B cell (primary cell): Measurements from ENCODE around the gene NR3C2. TPM values are rescaled to one million over a fixed set of nuclear protein-coding genes. Genes with fewer than 3 reads are reported as not detected.
A peak's percentile ranks its signal among the peaks of the same experiment; 100 is the strongest.

Source experiments
- ATAC-seq: fragments of 200-7000 bp; cut with Tn5 transposase; one replicate; pipeline ENCODE4 v1.10.0; 2021; ENCODE audit warnings: low read depth, mild to moderate bottlenecking, moderate number of reproducible peaks, moderate library complexity
- CTCF ChIA-PET: fragments of 350-600 bp; sonication (Branson Sonifier 250); formaldehyde crosslinking; loops from one replicate; lab custom pipeline; 2021; ENCODE audit warnings: antibody characterized with exemption, inconsistent platforms; lab: Charles Lee
- POLR2A ChIA-PET: fragments of 350-600 bp; sonication (Branson Sonifier 250); formaldehyde crosslinking; loops from one replicate; lab custom pipeline; 2021; ENCODE audit warnings: antibody characterized with exemption; lab: Charles Lee
- DNase-seq: peaks from one replicate; pipeline ENCODE4 v3.0.0; 2013
- H2AFZ ChIP-seq: 2 replicates; pipeline ENCODE4 v1.6.1; 2012; ENCODE audit warnings: mild to moderate bottlenecking, low read depth, low read length; ENCODE audit not compliant: insufficient read depth, poor library complexity, severe bottlenecking
- H3K27ac ChIP-seq, 2 donors: 1 replicate in 1 of 2; 2 replicates in 1 of 2; pipeline ENCODE4 v1.5.1; 2012 to 2013; ENCODE audit warnings: low read length in 2 of 2, mild to moderate bottlenecking in 2 of 2, moderate library complexity in 1 of 2
- H3K27me3 ChIP-seq, 4 experiments: fragments of 200-600 bp in 1 of 4; sonication (generic) in 1 of 4; replicated peaks in 1 of 4; 1 replicate in 2 of 4; 2 replicates in 2 of 4; pipeline versions ENCODE4 v1.6.1 to v1.7.0; 2013 to 2016; ENCODE audit warnings: low read length in 3 of 4, mild to moderate bottlenecking in 2 of 4, mixed read lengths in 1 of 4, moderate library complexity in 1 of 4; ENCODE audit not compliant: insufficient read depth in 4 of 4, control insufficient read depth in 3 of 4; ENCODE audit errors: control extremely low read depth in 1 of 4
- H3K36me3 ChIP-seq, 2 experiments: replicated peaks in 1 of 2; 1 replicate in 1 of 2; 2 replicates in 1 of 2; pipeline versions ENCODE4 v1.6.1 to v1.7.1; 2013; ENCODE audit warnings: low read length in 1 of 2; ENCODE audit not compliant: insufficient read depth in 2 of 2, control insufficient read depth in 1 of 2; ENCODE audit errors: control extremely low read depth in 1 of 2, extremely low read depth in 1 of 2
- H3K4me1 ChIP-seq, 2 donors: fragments of 200-600 bp in 1 of 2; sonication (generic) in 1 of 2; 1 replicate in 1 of 2; 2 replicates in 1 of 2; pipeline versions ENCODE4 v1.5.1 to v1.6.1; 2013 to 2017; ENCODE audit warnings: low read length in 2 of 2; ENCODE audit not compliant: control insufficient read depth in 2 of 2, insufficient read depth in 2 of 2
- H3K4me2 ChIP-seq: replicated peaks from 2 replicates; pipeline ENCODE3; 2012; ENCODE audit warnings: mild to moderate bottlenecking, low read depth, low read length; ENCODE audit not compliant: poor library complexity, severe bottlenecking
- H3K4me3 ChIP-seq, 5 experiments: fragments of 200-600 bp in 1 of 5; sonication (generic) in 1 of 5; 1 replicate in 3 of 5; 2 replicates in 2 of 5; pipeline versions ENCODE4 v1.5.1 to v1.7.0; 2011 to 2016; ENCODE audit warnings: low read length in 4 of 5, mild to moderate bottlenecking in 4 of 5, low read depth in 2 of 5, control low read depth in 1 of 5, moderate library complexity in 1 of 5; ENCODE audit not compliant: insufficient read depth in 1 of 5; ENCODE audit errors: control extremely low read depth in 1 of 5, extremely low read depth in 1 of 5
- H3K79me2 ChIP-seq: fragments of 200-600 bp; sonication (generic); one replicate; pipeline ENCODE4 v1.6.0; 2016; ENCODE audit warnings: low read length; ENCODE audit not compliant: control insufficient read depth, insufficient read depth
- H3K9ac ChIP-seq: fragments of 200-600 bp; sonication (generic); 2 replicates; pipeline ENCODE4 v1.6.1; 2017; ENCODE audit warnings: mild to moderate bottlenecking, low read length, moderate library complexity
- H3K9me3 ChIP-seq, 3 donors: one replicate each; pipeline versions ENCODE4 v1.6.1 to v1.7.1; 2013; ENCODE audit warnings: low read length in 2 of 3; ENCODE audit not compliant: control insufficient read depth in 2 of 3, insufficient read depth in 1 of 3; ENCODE audit errors: control extremely low read depth in 1 of 3
- H4K20me1 ChIP-seq: 2 replicates; pipeline ENCODE4 v1.6.0; 2012; ENCODE audit warnings: mild to moderate bottlenecking, low read length; ENCODE audit not compliant: insufficient read depth, control insufficient read depth, poor library complexity, severe bottlenecking
- H3K27ac Mint-ChIP-seq: one replicate; pipeline ENCODE4 v1.8.0; 2021; ENCODE audit warnings: mixed read lengths
- H3K27me3 Mint-ChIP-seq: one replicate; pipeline ENCODE4 v1.8.0; 2021; ENCODE audit warnings: mixed read lengths
- H3K4me1 Mint-ChIP-seq: one replicate; pipeline ENCODE4 v1.8.0; 2021; ENCODE audit warnings: mixed read lengths
- H3K4me3 Mint-ChIP-seq: one replicate; pipeline ENCODE4 v1.8.0; 2021; ENCODE audit warnings: mixed read lengths
- H3K9me3 Mint-ChIP-seq: one replicate; pipeline ENCODE4 v1.8.0; 2022; ENCODE audit warnings: mixed read lengths; ENCODE audit not compliant: insufficient read depth
- EZH2 ChIP-seq: IDR thresholded peaks from 2 replicates; pipeline ENCODE4 v1.6.1; 2012; ENCODE audit warnings: borderline replicate concordance, low read depth, mild to moderate bottlenecking, moderate library complexity, low read length; ENCODE audit not compliant: insufficient read depth, poor library complexity, severe bottlenecking
- WGBS: methylation state at CpG from one replicate; pipeline ENCODE4 v1.1.5; 2013; ENCODE audit warnings: missing lambda C conversion rate; ENCODE audit not compliant: insufficient coverage; 5-methylcytosine and 5-hydroxymethylcytosine counted together
- intact Hi-C: fragments of 100-400 bp; cut with micrococcal nuclease; formaldehyde crosslinking; loops from one replicate; pipeline ENCODE4 v1.10.0; 2022
- polyA plus RNA-seq: library from polyadenylated mRNA; depleted of rRNA; stranded (reverse); fragments of >200 nt; gene quantifications from 2 replicates; pipeline ENCODE4 v1.2.3, GENCODE V29; 2012
- total RNA-seq, 2 donors: library from RNA; stranded (reverse); fragments of 120-200 nt in 1 of 2; gene quantifications; 1 replicate in 1 of 2; 2 replicates in 1 of 2; pipeline versions ENCODE4 v1.2.3 to v1.2.4, GENCODE V29; 2013 to 2022
- TF ChIP-seq, protein P1 (sequence below): fragments of 200-600 bp; IDR thresholded peaks from one replicate; pipeline ENCODE4 v1.8.0; 2022; ENCODE audit warnings: antibody characterized with exemption, mild to moderate bottlenecking

Gene NR3C2
- total and polyA plus RNA-seq, 2 donors (not counting 1 experiment from before 2014, with no cell fraction given), result 6.7 to 19.3 TPM

- H3K4me3 Mint-ChIP-seq, result peak overlapping the region; percentile 42
- no peak for DNase-seq
- peak overlapping the region; percentile 60 for H3K27ac Mint-ChIP-seq
- TF ChIP-seq, protein P1, sequence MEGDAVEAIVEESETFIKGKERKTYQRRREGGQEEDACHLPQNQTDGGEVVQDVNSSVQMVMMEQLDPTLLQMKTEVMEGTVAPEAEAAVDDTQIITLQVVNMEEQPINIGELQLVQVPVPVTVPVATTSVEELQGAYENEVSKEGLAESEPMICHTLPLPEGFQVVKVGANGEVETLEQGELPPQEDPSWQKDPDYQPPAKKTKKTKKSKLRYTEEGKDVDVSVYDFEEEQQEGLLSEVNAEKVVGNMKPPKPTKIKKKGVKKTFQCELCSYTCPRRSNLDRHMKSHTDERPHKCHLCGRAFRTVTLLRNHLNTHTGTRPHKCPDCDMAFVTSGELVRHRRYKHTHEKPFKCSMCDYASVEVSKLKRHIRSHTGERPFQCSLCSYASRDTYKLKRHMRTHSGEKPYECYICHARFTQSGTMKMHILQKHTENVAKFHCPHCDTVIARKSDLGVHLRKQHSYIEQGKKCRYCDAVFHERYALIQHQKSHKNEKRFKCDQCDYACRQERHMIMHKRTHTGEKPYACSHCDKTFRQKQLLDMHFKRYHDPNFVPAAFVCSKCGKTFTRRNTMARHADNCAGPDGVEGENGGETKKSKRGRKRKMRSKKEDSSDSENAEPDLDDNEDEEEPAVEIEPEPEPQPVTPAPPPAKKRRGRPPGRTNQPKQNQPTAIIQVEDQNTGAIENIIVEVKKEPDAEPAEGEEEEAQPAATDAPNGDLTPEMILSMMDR, result no peak
- no peak for TF ChIP-seq EZH2
- peaks cover 0 to 9% of the 10 kb centered on the region in 2 donors for H3K4me1 ChIP-seq
- peak overlapping the region; percentile 52 for H3K4me2 ChIP-seq
- H2AFZ ChIP-seq, result peak overlapping the region; percentile 44
- H3K4me3 ChIP-seq, result peak overlapping the region in 2 of 5 experiments; percentile 31 to 55
- no peak overlapping the region for H3K27ac ChIP-seq
- H3K9ac ChIP-seq, result peak overlapping the region; percentile 47
- ChIA-PET POLR2A (interaction anchor here (0.5 kb wide), 1 partner anchor 60 kb away, joined by 3 read pairs; no protein-coding TSS in a partner anchor), CTCF (no interaction called here)
- 100% methylated on average over 1 of the region's 3 CpGs for WGBS
- H3K4me1 Mint-ChIP-seq, result peaks cover 7% of the 10 kb centered on the region
- intact Hi-C loops, result no loop called here
- H3K9me3 Mint-ChIP-seq, result peaks cover 2% of the 10 kb centered on the region
- ATAC-seq, result no peak
- H3K27me3 Mint-ChIP-seq, result no peaks in the 10 kb centered on the region
- no peaks in the 10 kb centered on the region for H3K27me3 ChIP-seq
- H4K20me1 ChIP-seq, result no peaks in the 10 kb centered on the region
- H3K79me2 ChIP-seq, result no peaks in the 10 kb centered on the region
- H3K36me3 ChIP-seq, result no peaks in the 10 kb centered on the region
- peaks cover 0 to 1% (median 0%) of the 10 kb centered on the region in 3 donors for H3K9me3 ChIP-seq
Measured at GRCh38 chr4:148375584-148375983, 66.6 kb downstream of the NR3C2 start.

- POLR2A ChIA-PET, result no interaction called here
- intact Hi-C loops, result no loop called here
- 63% methylated on average over 1 of the region's 1 CpG for WGBS
Measured at GRCh38 chr4:148373093-148373492, 69.1 kb downstream of the NR3C2 start.

More at GRCh38 chr4:148373093-148373492, 69.1 kb downstream of the NR3C2 start:
- Mint-ChIP-seq H3K4me3 (no peak overlapping the region), H3K27me3 (no peaks in the 10 kb centered on the region), H3K9me3 (peaks cover 2% of the 10 kb centered on the region), H3K4me1 (peaks cover 7% of the 10 kb centered on the region), H3K27ac (no peak overlapping the region)
- Histone ChIP-seq H3K4me1 (peaks cover 0 to 9% of the 10 kb centered on the region in 2 donors), H3K36me3 (no peaks in the 10 kb centered on the region), H2AFZ (no peak overlapping the region), H4K20me1 (no peaks in the 10 kb centered on the region), H3K4me3 (no peak overlapping the region), H3K27me3 (no peaks in the 10 kb centered on the region), H3K9ac (no peak overlapping the region), H3K27ac (no peak overlapping the region), H3K79me2 (no peaks in the 10 kb centered on the region), H3K4me2 (no peak overlapping the region), H3K9me3 (no peaks in the 10 kb centered on the region)
- ATAC-seq (no peak), DNase-seq (no peak)
- no peak for TF ChIP-seq EZH2
- TF ChIP-seq, protein P1, result no peak
- CTCF ChIA-PET, result interaction anchor here (0.6 kb wide), 1 partner anchor 209 kb away, joined by 3 read pairs; no protein-coding TSS in a partner anchor
